ENCODE measurements around the gene EMC6. TPM values are rescaled to one million over a fixed set of nuclear protein-coding genes. Genes with fewer than 3 reads are reported as not detected.
A peak's percentile ranks its signal among the peaks of the same experiment; 100 is the strongest.

EMC6 gene
- total RNA-seq, 5 donors from 2014 or later (not counting 1 experiment from before 2014, with no cell fraction given): 22.4 to 36.2 (median 33.6) TPM

DNA sequence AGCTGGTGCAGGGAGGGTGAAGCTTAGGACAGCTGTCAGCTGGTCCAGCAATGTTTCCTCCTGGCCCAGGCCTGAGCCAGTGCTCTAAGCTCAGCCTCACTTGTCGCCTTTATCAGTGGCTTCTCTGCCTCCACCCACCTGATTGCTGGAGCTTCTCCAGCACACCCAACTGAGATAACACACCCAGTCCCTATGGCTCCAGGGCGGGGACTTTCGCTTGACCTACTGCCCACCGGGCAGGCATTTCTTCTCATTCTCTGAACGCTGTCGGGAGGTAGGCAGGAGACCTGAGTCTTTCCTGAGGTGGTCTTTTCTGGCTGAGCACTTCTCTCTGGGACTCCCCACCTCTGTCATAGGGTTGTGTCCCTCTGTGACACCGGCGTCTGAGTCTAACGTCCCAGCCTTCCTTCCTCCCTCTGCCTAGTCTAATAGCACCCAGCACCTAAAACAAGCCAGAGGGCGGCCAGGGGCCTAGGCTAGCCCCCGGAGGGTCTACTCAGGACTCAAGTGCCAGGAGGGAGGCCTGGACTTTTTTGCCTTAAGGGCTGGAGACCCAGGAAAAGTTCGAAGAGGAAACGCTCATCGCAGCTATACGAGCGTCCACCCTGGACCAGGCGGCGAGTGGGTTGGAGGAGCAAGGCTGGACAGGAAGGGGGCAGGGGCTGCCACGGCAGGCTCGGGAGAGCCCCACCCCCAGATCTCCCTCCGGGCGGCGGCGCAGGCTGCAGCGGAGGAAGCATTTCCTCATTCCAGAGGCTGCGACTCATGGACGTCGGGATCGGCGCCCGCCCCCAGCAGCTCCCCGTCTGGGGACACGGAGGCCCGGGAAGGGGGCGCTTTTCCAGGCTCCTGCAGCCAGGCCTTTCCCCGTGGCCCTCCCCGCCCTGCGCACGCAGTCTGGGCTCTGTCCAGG is 990 bp upstream of the EMC6 start:
- Mint-ChIP-seq H3K36me3 (peaks cover 3% of the 10 kb centered on the region), H3K4me3 (peak overlapping the region; percentile 88 to 92 (median 91)), H3K4me1 (peaks cover 20 to 42% (median 32%) of the 10 kb centered on the region in 3 donors), H3K9me3 (no peaks in the 10 kb centered on the region), H3K27ac (no peak overlapping the region), H3K27me3 (no peaks in the 10 kb centered on the region)
- ChIA-PET POLR2A (interaction anchor here in 1 of 2 donors (1.0 kb wide), 1 partner anchor 31 kb away, joined by 4 read pairs; the partner anchor contains the start of genes CTNS and SHPK), CTCF (no interaction called here)
- DNase-seq (peak in 3 of 35 experiments; percentile 4 to 22 (median 8)), ATAC-seq (replicated peaks in 1 of 4) (peak; percentile 1 to 13 (median 4))
- WGBS (ENCODE audit: insufficient coverage): 13% methylated on average over 34 of the region's 39 CpGs
- Histone ChIP-seq H3K27me3 (replicated peaks in 1 of 2; ENCODE audit: control insufficient read depth in 2 of 2, extremely low read depth in 1 of 2, insufficient read depth in 2 of 2, low read length in 1 of 2) (no peaks in the 10 kb centered on the region), H3K9me3 (no peaks in the 10 kb centered on the region), H3K36me3 (ENCODE audit: control insufficient read depth in 2 of 2, extremely low read depth in 1 of 2, insufficient read depth in 1 of 2, low read length in 1 of 2) (peaks cover 0 to 16% of the 10 kb centered on the region in 2 donors), H3K27ac (ENCODE audit: low read length) (no peak overlapping the region), H3K4me3 (ENCODE audit: control insufficient read depth in 1 of 2, extremely low read depth in 1 of 2, low read length in 1 of 2) (peak overlapping the region; percentile 80 to 100), H3K4me1 (ENCODE audit: control insufficient read depth in 1 of 2, extremely low read depth in 1 of 2, insufficient read depth in 2 of 2, low read length in 2 of 2) (peaks cover 7 to 29% of the 10 kb centered on the region in 2 experiments)

GRCh38 chr17:3669085-3669347 is 404 bp downstream of the EMC6 start:
- H3K4me3 ChIP-seq (ENCODE audit: control insufficient read depth in 1 of 2, extremely low read depth in 1 of 2, low read length in 1 of 2): peak overlapping the region; percentile 80 to 100
- Mint-ChIP-seq H3K27ac (peak overlapping the region; percentile 76 to 84), H3K9me3 (no peaks in the 10 kb centered on the region), H3K36me3 (peaks cover 3% of the 10 kb centered on the region), H3K4me1 (peaks cover 20 to 42% (median 32%) of the 10 kb centered on the region in 3 donors), H3K27me3 (no peaks in the 10 kb centered on the region), H3K4me3 (peak overlapping the region; percentile 88 to 92 (median 91))
- H3K9me3 ChIP-seq: no peaks in the 10 kb centered on the region
- no peaks in the 10 kb centered on the region for H3K27me3 ChIP-seq (replicated peaks in 1 of 2; ENCODE audit: control insufficient read depth in 2 of 2, extremely low read depth in 1 of 2, insufficient read depth in 2 of 2, low read length in 1 of 2)
- no peak for DNase-seq
- H3K27ac ChIP-seq (ENCODE audit: low read length): peak overlapping the region; percentile 70
- POLR2A ChIA-PET: no interaction called here
- H3K4me1 ChIP-seq (ENCODE audit: control insufficient read depth in 1 of 2, extremely low read depth in 1 of 2, insufficient read depth in 2 of 2, low read length in 2 of 2): peaks cover 7 to 29% of the 10 kb centered on the region in 2 experiments
- CTCF ChIA-PET: no interaction called here
- WGBS (ENCODE audit: insufficient coverage): under 1% methylated on average over 32 of the region's 32 CpGs
- no peak for ATAC-seq (replicated peaks in 1 of 4)
- peaks cover 0 to 13% of the 10 kb centered on the region in 2 donors for H3K36me3 ChIP-seq (ENCODE audit: control insufficient read depth in 2 of 2, extremely low read depth in 1 of 2, insufficient read depth in 1 of 2, low read length in 1 of 2)

DNA sequence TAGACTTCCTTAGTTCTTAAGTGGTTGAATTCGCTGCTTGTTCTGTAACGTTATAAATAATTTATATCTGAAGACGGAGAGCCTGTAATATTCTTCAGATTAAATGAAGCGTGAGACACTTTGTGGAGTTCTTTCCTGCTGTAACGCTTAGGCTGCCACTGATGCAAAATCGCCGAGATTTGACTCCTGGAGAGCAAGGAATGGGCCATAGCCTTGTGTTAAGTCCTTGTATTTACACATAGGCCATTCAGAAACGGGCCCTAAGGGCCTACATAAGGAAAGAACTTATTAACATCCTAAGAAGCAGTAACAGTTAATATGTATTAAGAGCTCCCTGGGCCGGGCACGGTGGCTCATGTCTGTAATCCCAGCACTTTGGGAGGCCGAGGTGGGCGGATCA is 936 bp downstream of the EMC6 start:
- H3K4me3 ChIP-seq (ENCODE audit: control insufficient read depth in 1 of 2, extremely low read depth in 1 of 2, low read length in 1 of 2): peak overlapping the region; percentile 80 to 100

GRCh38 chr17:3672571-3672970 is 4.0 kb downstream of the EMC6 start:
- DNase-seq: no peak
- ChIA-PET POLR2A (no interaction called here), CTCF (no interaction called here)
- no peaks in the 10 kb centered on the region for H3K9me3 Mint-ChIP-seq
- H3K4me1 Mint-ChIP-seq: peaks cover 14 to 25% (median 21%) of the 10 kb centered on the region in 3 donors
- H3K36me3 Mint-ChIP-seq: peaks cover 4% of the 10 kb centered on the region
- Histone ChIP-seq H3K9me3 (no peaks in the 10 kb centered on the region), H3K27ac (ENCODE audit: low read length) (no peak overlapping the region), H3K4me3 (ENCODE audit: control insufficient read depth in 1 of 2, extremely low read depth in 1 of 2, low read length in 1 of 2) (no peak overlapping the region), H3K27me3 (replicated peaks in 1 of 2; ENCODE audit: control insufficient read depth in 2 of 2, extremely low read depth in 1 of 2, insufficient read depth in 2 of 2, low read length in 1 of 2) (no peaks in the 10 kb centered on the region), H3K36me3 (ENCODE audit: control insufficient read depth in 2 of 2, extremely low read depth in 1 of 2, insufficient read depth in 1 of 2, low read length in 1 of 2) (peaks cover 3 to 15% of the 10 kb centered on the region in 2 donors), H3K4me1 (ENCODE audit: control insufficient read depth in 1 of 2, extremely low read depth in 1 of 2, insufficient read depth in 2 of 2, low read length in 2 of 2) (peaks cover 7 to 25% of the 10 kb centered on the region in 2 experiments)
- H3K27me3 Mint-ChIP-seq: no peaks in the 10 kb centered on the region
- no peak overlapping the region for H3K4me3 Mint-ChIP-seq
- H3K27ac Mint-ChIP-seq: no peak overlapping the region
- 100% methylated on average over 1 of the region's 4 CpGs for WGBS (ENCODE audit: insufficient coverage)
- ATAC-seq (replicated peaks in 1 of 4): no peak

More for the DNA sequence above, 936 bp downstream of the EMC6 start:
- peaks cover 3% of the 10 kb centered on the region for H3K36me3 Mint-ChIP-seq
- H3K27me3 ChIP-seq (replicated peaks in 1 of 2; ENCODE audit: control insufficient read depth in 2 of 2, extremely low read depth in 1 of 2, insufficient read depth in 2 of 2, low read length in 1 of 2): no peaks in the 10 kb centered on the region
- 60% methylated on average over 5 of the region's 12 CpGs for WGBS (ENCODE audit: insufficient coverage)
- no peaks in the 10 kb centered on the region for H3K27me3 Mint-ChIP-seq
- peak overlapping the region; percentile 88 to 92 (median 91) for H3K4me3 Mint-ChIP-seq
- H3K9me3 ChIP-seq: no peaks in the 10 kb centered on the region
- peak overlapping the region; percentile 76 to 84 for H3K27ac Mint-ChIP-seq
- ChIA-PET CTCF (no interaction called here), POLR2A (no interaction called here)
- no peak overlapping the region for H3K27ac ChIP-seq (ENCODE audit: low read length)
- DNase-seq (no peak), ATAC-seq (replicated peaks in 1 of 4) (no peak)
- H3K4me1 Mint-ChIP-seq: peaks cover 20 to 42% (median 32%) of the 10 kb centered on the region in 3 donors
- peaks cover 7 to 29% of the 10 kb centered on the region in 2 experiments for H3K4me1 ChIP-seq (ENCODE audit: control insufficient read depth in 1 of 2, extremely low read depth in 1 of 2, insufficient read depth in 2 of 2, low read length in 2 of 2)
- peaks cover 0 to 13% of the 10 kb centered on the region in 2 donors for H3K36me3 ChIP-seq (ENCODE audit: control insufficient read depth in 2 of 2, extremely low read depth in 1 of 2, insufficient read depth in 1 of 2, low read length in 1 of 2)
- no peaks in the 10 kb centered on the region for H3K9me3 Mint-ChIP-seq

DNA sequence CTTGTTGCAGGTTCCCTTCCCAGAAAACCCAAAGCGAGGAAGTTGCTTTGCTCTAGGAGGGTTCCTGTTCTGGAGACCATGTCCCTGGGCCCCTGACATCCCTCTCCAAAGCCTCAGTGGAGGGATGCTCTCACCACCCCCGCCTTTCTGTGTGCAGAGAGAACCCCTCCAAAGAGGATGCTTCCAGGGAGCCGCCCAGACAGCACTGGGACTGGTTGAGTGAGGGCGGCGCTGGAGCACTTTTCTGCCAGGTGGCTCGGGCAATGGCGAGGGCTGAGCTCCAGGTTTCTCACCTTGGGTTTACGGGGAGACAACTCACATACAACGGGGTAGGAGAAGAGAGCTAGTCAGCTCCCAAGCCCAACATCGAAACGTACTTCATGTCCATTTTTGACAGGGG is 7.3 kb downstream of the EMC6 start:
- peak overlapping the region; percentile 39 to 70 for H3K27ac Mint-ChIP-seq
- Histone ChIP-seq H3K36me3 (ENCODE audit: control insufficient read depth in 2 of 2, extremely low read depth in 1 of 2, insufficient read depth in 1 of 2, low read length in 1 of 2) (peaks cover 12 to 21% of the 10 kb centered on the region in 2 donors), H3K4me3 (ENCODE audit: control insufficient read depth in 1 of 2, extremely low read depth in 1 of 2, low read length in 1 of 2) (no peak overlapping the region), H3K27me3 (replicated peaks in 1 of 2; ENCODE audit: control insufficient read depth in 2 of 2, extremely low read depth in 1 of 2, insufficient read depth in 2 of 2, low read length in 1 of 2) (no peaks in the 10 kb centered on the region), H3K9me3 (no peaks in the 10 kb centered on the region), H3K4me1 (ENCODE audit: control insufficient read depth in 1 of 2, extremely low read depth in 1 of 2, insufficient read depth in 2 of 2, low read length in 2 of 2) (peaks cover 0 to 5% of the 10 kb centered on the region in 2 experiments), H3K27ac (ENCODE audit: low read length) (no peak overlapping the region)
- peaks cover 4% of the 10 kb centered on the region for H3K36me3 Mint-ChIP-seq
- H3K4me3 Mint-ChIP-seq: no peak overlapping the region
- H3K27me3 Mint-ChIP-seq: no peaks in the 10 kb centered on the region
- peaks cover 0 to 8% (median 6%) of the 10 kb centered on the region in 3 donors for H3K4me1 Mint-ChIP-seq
- ChIA-PET CTCF (interaction anchor here (0.5 to 0.7 kb wide), 3 partner anchors 39 to 400 kb away, joined by 3 to 7 read pairs (median 4); partner anchors contain the start of gene CTNS (in 1 of the 2)), POLR2A (no interaction called here)
- no peak for ATAC-seq (replicated peaks in 1 of 4)
- no peaks in the 10 kb centered on the region for H3K9me3 Mint-ChIP-seq
- WGBS (ENCODE audit: insufficient coverage): 97% methylated on average over 4 of the region's 11 CpGs
- DNase-seq: no peak

GRCh38 chr17:3678095-3678820 is 9.6 kb downstream of the EMC6 start:
- peaks cover 12 to 13% of the 10 kb centered on the region in 2 donors for H3K36me3 ChIP-seq (ENCODE audit: control insufficient read depth in 2 of 2, extremely low read depth in 1 of 2, insufficient read depth in 1 of 2, low read length in 1 of 2)
- H3K9me3 Mint-ChIP-seq: no peaks in the 10 kb centered on the region
- no peak overlapping the region for H3K27ac ChIP-seq (ENCODE audit: low read length)
- peak overlapping the region in 1 of 2 donors; percentile 34 for H3K27ac Mint-ChIP-seq
- peaks cover 4% of the 10 kb centered on the region for H3K36me3 Mint-ChIP-seq
- H3K9me3 ChIP-seq: no peaks in the 10 kb centered on the region
- H3K4me3 ChIP-seq (ENCODE audit: control insufficient read depth in 1 of 2, extremely low read depth in 1 of 2, low read length in 1 of 2): no peak overlapping the region
- H3K4me1 ChIP-seq (ENCODE audit: control insufficient read depth in 1 of 2, extremely low read depth in 1 of 2, insufficient read depth in 2 of 2, low read length in 2 of 2): peaks cover 0 to 17% of the 10 kb centered on the region in 2 experiments
- no peak for DNase-seq
- ChIA-PET CTCF (no interaction called here), POLR2A (no interaction called here)
- H3K4me1 Mint-ChIP-seq: peaks cover 10 to 18% (median 16%) of the 10 kb centered on the region in 3 donors
- H3K4me3 Mint-ChIP-seq: no peak overlapping the region
- WGBS (ENCODE audit: insufficient coverage): 87% methylated on average over 15 of the region's 16 CpGs
- no peaks in the 10 kb centered on the region for H3K27me3 Mint-ChIP-seq
- no peak for ATAC-seq (replicated peaks in 1 of 4)
- H3K27me3 ChIP-seq (replicated peaks in 1 of 2; ENCODE audit: control insufficient read depth in 2 of 2, extremely low read depth in 1 of 2, insufficient read depth in 2 of 2, low read length in 1 of 2): no peaks in the 10 kb centered on the region
